KG1 (cell line): ENCODE results near the gene CEP170B.
"Not testable (repeated sequence)": the region's sequence is repeated elsewhere in the genome, so short reads cannot be mapped to it uniquely, and the experiment has no call there.

Source experiments
- DNase-seq: peaks from one replicate; lab custom pipeline; 2025; lab: John Stamatoyannopoulos, UW

CEP170B gene

GRCh38 chr14:104944436-104945205 is 79.6 kb downstream of the CEP170B start:
- DNase-seq: not testable (repeated sequence)

GRCh38 chr14:104945266-104945665 is 80.2 kb downstream of the CEP170B start:
- DNase-seq: not testable (repeated sequence)
